HepG2 (cell line): ENCODE measurements around the gene IKZF4. TPM values are rescaled to one million over a fixed set of nuclear protein-coding genes. Genes with fewer than 3 reads are reported as not detected.

Experiments
- ATAC-seq: fragments of 200-7000 bp; cut with Tn5 transposase; 3 replicates; pipeline ENCODE4 v1.9.1; 2020; ENCODE audit warnings: mild to moderate bottlenecking, moderate library complexity
- BruUV-seq: library from RNA; stranded (reverse); fragments of 400-500 nt; replicated peaks from 2 replicates; lab custom pipeline; 2021; lab: Mats Ljungman, UMichigan
- CTCF ChIA-PET: fragments of 300-600 bp; formaldehyde crosslinking; extraction: SDS; loops from one replicate; lab custom pipeline; 2021; ENCODE audit warnings: low total read pairs, inconsistent platforms, low intra/inter-chr PET ratio; lab: Yijun Ruan, JAX
- POLR2A ChIA-PET: fragments of 350-600 bp; sonication (Branson Sonifier 250); formaldehyde crosslinking; loops from one replicate; lab custom pipeline; 2020; ENCODE audit warnings: antibody characterized with exemption, inconsistent platforms; lab: Yijun Ruan, JAX
- DNase-seq: peaks from one replicate; pipeline ENCODE4 v3.0.0-alpha.2; 2015; ENCODE audit warnings: low spot score
- FAIRE-seq: peaks from 3 replicates; lab custom pipeline; 2011; peaks lifted over from hg19 to GRCh38; lab: Jason Lieb, UNC
- H2AFZ ChIP-seq: one replicate; pipeline ENCODE4 v1.6.1; 2011; ENCODE audit warnings: low read length, inconsistent platforms
- H3K27ac ChIP-seq: fragments of 300-600 bp; 3 replicates; pipeline ENCODE4 v1.8.0; 2011; ENCODE audit warnings: mixed run types, mild to moderate bottlenecking, mixed read lengths, low read length, inconsistent platforms; ENCODE audit not compliant: insufficient read depth; ENCODE audit errors: extremely low read length
- H3K27me3 ChIP-seq, 2 experiments: fragments of 200-600 bp in 1 of 2; 2 replicates in 1 of 2; 3 replicates in 1 of 2; pipeline versions ENCODE4 v1.6.0 to v1.8.0; 2011; ENCODE audit warnings: low read length in 2 of 2, mild to moderate bottlenecking in 2 of 2, moderate library complexity in 2 of 2, inconsistent platforms in 1 of 2; ENCODE audit not compliant: insufficient read depth in 2 of 2, control insufficient read depth in 1 of 2
- H3K36me3 ChIP-seq, 2 experiments: fragments of 200-600 bp in 1 of 2; replicated peaks in 1 of 2; 2 replicates in 1 of 2; 3 replicates in 1 of 2; pipeline versions ENCODE4 v1.5.1 to v1.8.0; 2011; ENCODE audit warnings: low read length in 2 of 2, inconsistent platforms in 1 of 2; ENCODE audit not compliant: insufficient read depth in 2 of 2, control insufficient read depth in 1 of 2
- H3K4me1 ChIP-seq: 2 replicates; pipeline ENCODE4 v1.5.1; 2012; ENCODE audit warnings: low read length, inconsistent platforms; ENCODE audit not compliant: insufficient read depth
- H3K4me2 ChIP-seq: 2 replicates; pipeline ENCODE4 v1.6.0; 2011; ENCODE audit warnings: low read depth, low read length, inconsistent platforms
- H3K4me3 ChIP-seq, 3 experiments: fragments of 200-600 bp in 1 of 3; sonication (generic), shearing (Covaris generic) in 1 of 3; replicated peaks in 1 of 3; 2 replicates each; pipeline ENCODE4 v1.5.1; 2011 to 2016; ENCODE audit warnings: low read length in 3 of 3, inconsistent platforms in 2 of 3, low read depth in 2 of 3, mild to moderate bottlenecking in 2 of 3, control low read depth in 1 of 3, mixed read lengths in 1 of 3; ENCODE audit not compliant: insufficient read depth in 1 of 3
- H3K79me2 ChIP-seq: one replicate; pipeline ENCODE4 v1.6.1; 2011; ENCODE audit warnings: low read length, inconsistent platforms; ENCODE audit not compliant: insufficient read depth
- H3K9ac ChIP-seq: 2 replicates; pipeline ENCODE4 v1.6.0; 2011; ENCODE audit warnings: mild to moderate bottlenecking, low read depth, low read length, inconsistent platforms; ENCODE audit not compliant: insufficient read depth
- H3K9me3 ChIP-seq: 2 replicates; pipeline ENCODE4 v1.5.1; 2012; ENCODE audit warnings: mild to moderate bottlenecking, low read length
- H4K20me1 ChIP-seq: 2 replicates; pipeline ENCODE4 v1.6.0; 2011; ENCODE audit warnings: inconsistent platforms, mild to moderate bottlenecking, low read length, moderate library complexity; ENCODE audit not compliant: insufficient read depth
- AHR ChIP-seq: IDR thresholded peaks from 2 replicates; pipeline ENCODE4 v1.6.1; 2018; ENCODE audit warnings: missing genetic modification reagents, missing compliant biosample characterization
- HOXA9 ChIP-seq: sonication (generic); formaldehyde crosslinking; IDR thresholded peaks from 2 replicates; pipeline ENCODE4 v1.8.1; 2022; ENCODE audit warnings: missing genetic modification reagents, mild to moderate bottlenecking, moderate library complexity, borderline replicate concordance
- PHF21A ChIP-seq: sonication (generic); formaldehyde crosslinking; IDR thresholded peaks from 2 replicates; pipeline ENCODE4 v1.5.0; 2020; ENCODE audit warnings: mild to moderate bottlenecking, missing genetic modification reagents
- SP5 ChIP-seq: IDR thresholded peaks from 2 replicates; pipeline ENCODE4 v1.6.1; 2016; ENCODE audit warnings: low read depth, borderline replicate concordance
- ZBTB10 ChIP-seq: sonication (generic); formaldehyde crosslinking; IDR thresholded peaks from 2 replicates; pipeline ENCODE4 v1.4.0; 2020; ENCODE audit warnings: missing genetic modification reagents, borderline replicate concordance
- ZBTB7A ChIP-seq: sonication (generic); formaldehyde crosslinking; IDR thresholded peaks from 2 replicates; pipeline ENCODE4 v1.8.0; 2022; ENCODE audit warnings: mild to moderate bottlenecking, missing genetic modification reagents
- ZNF274 ChIP-seq: sonication (generic); formaldehyde crosslinking; IDR thresholded peaks from 2 replicates; pipeline ENCODE4 v1.5.1; 2020; ENCODE audit warnings: mild to moderate bottlenecking, missing genetic modification reagents
- ZNF468 ChIP-seq: sonication (generic); formaldehyde crosslinking; IDR thresholded peaks from 2 replicates; pipeline ENCODE4 v1.8.0; 2022; ENCODE audit warnings: mild to moderate bottlenecking, moderate library complexity, missing genetic modification reagents
- ZNF788 ChIP-seq: sonication (generic); formaldehyde crosslinking; IDR thresholded peaks from 2 replicates; pipeline ENCODE4 v1.5.0; 2020; ENCODE audit warnings: mild to moderate bottlenecking, missing genetic modification reagents, borderline replicate concordance
- WGBS: methylation state at CpG from one replicate; pipeline ENCODE4 v1.1.6; 2017; ENCODE audit warnings: low lambda C conversion rate; 5-methylcytosine and 5-hydroxymethylcytosine counted together
- in situ Hi-C: cut with HindIII; loops from 2 replicates; pipeline ENCODE4 v1.10.0; 2017; ENCODE audit warnings: low pct_unique_long_range_greater_than_20kb; ENCODE audit not compliant: extremely low pct_ligation_motif_present
- intact Hi-C: fragments of 100-400 bp; cut with micrococcal nuclease; formaldehyde crosslinking; loops from one replicate; pipeline ENCODE4 v1.10.0; 2022; ENCODE audit not compliant: unreplicated experiment
- polyA plus RNA-seq, 8 experiments: library from polyadenylated mRNA; depleted of rRNA in 3 of 8; stranded (reverse) in 7 of 8; unstranded in 1 of 8; fragments of >200 nt; fragmentation: Illumina TruSeq in 4 of 8; extraction: Trizol in 4 of 8; gene quantifications; 2 replicates each; pipeline versions ENCODE4 v1.2.1 to v1.2.3, GENCODE V29; 2011 to 2016; ENCODE audit warnings: low read depth in 4 of 8, missing spikeins in 1 of 8, mixed read lengths in 1 of 8; ENCODE audit not compliant: insufficient read depth in 1 of 8
- total RNA-seq, 5 experiments: library from RNA; depleted of rRNA; stranded (reverse); fragments of >200 nt; fragmentation: Illumina TruSeq; extraction: Trizol; gene quantifications; 2 replicates each; pipeline ENCODE4 v1.2.3, GENCODE V29; 2016; ENCODE audit warnings: low read depth in 1 of 5
- TF ChIP-seq, protein P1 (sequence below): sonication (generic); formaldehyde crosslinking; IDR thresholded peaks from 2 replicates; pipeline ENCODE4 v1.5.0; 2020; ENCODE audit warnings: missing genetic modification reagents

The IKZF4 gene
- total and polyA plus RNA-seq, 2 of the 13 experiments (the other 11 are each of a cell fraction or from before 2014, with no cell fraction given) = 0.58 to 2.2 TPM

- H3K27ac ChIP-seq = no peak overlapping the region
- H3K36me3 ChIP-seq = peaks cover 0 to 24% of the 10 kb centered on the region in 2 experiments; a peak in 4 of 5 replicates
- in situ Hi-C loops = no loop called here
- H2AFZ ChIP-seq = no peak overlapping the region
- H4K20me1 ChIP-seq = no peaks in the 10 kb centered on the region
- ChIA-PET CTCF (interaction anchor here (1.4 to 3.3 kb wide), 3 partner anchors 32 to 290 kb away, joined by 3 to 79 read pairs (median 5); partner anchors contain the start of gene SUOX), POLR2A (interaction anchor here (1.0 to 3.9 kb wide), 2 partner anchors 32 to 53 kb away, joined by 3 to 35 read pairs; partner anchors contain the start of gene SUOX)
- FAIRE-seq (no peak), ATAC-seq (no peak), DNase-seq (no peak)
- intact Hi-C loops = loop anchor here (1.0 kb wide), 2 partner anchors 13 to 32 kb away; partner anchors contain the start of gene RPS26
- H3K27me3 ChIP-seq = no peaks in the 10 kb centered on the region
- TF ChIP-seq AHR (CRISPR knock-in tag) (no peak), ZNF788 (no peak), ZNF274 (CRISPR knock-in tag) (no peak), SP5 (CRISPR knock-in tag) (no peak), PHF21A (CRISPR knock-in tag) (no peak), ZNF468 (CRISPR knock-in tag) (no peak), ZBTB10 (CRISPR knock-in tag) (no peak), HOXA9 (no peak), ZBTB7A (CRISPR knock-in tag) (no peak)
- TF ChIP-seq, protein P1, sequence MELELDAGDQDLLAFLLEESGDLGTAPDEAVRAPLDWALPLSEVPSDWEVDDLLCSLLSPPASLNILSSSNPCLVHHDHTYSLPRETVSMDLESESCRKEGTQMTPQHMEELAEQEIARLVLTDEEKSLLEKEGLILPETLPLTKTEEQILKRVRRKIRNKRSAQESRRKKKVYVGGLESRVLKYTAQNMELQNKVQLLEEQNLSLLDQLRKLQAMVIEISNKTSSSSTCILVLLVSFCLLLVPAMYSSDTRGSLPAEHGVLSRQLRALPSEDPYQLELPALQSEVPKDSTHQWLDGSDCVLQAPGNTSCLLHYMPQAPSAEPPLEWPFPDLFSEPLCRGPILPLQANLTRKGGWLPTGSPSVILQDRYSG (CRISPR knock-in tag) = no peak
- 73% methylated on average over 5 of the region's 5 CpGs for WGBS
- H3K4me2 ChIP-seq = no peak overlapping the region
- no peak overlapping the region for H3K4me3 ChIP-seq
- BruUV-seq = no TSS peak
- peaks cover 13% of the 10 kb centered on the region for H3K4me1 ChIP-seq
- no peaks in the 10 kb centered on the region for H3K79me2 ChIP-seq
- H3K9ac ChIP-seq = no peak overlapping the region
- no peaks in the 10 kb centered on the region for H3K9me3 ChIP-seq
Observed at GRCh38 chr12:56028511-56029165, 7.8 kb downstream of the IKZF4 start.
